DOHH2 (cell line): ENCODE measurements around the gene C2orf76.

ENCODE experiments used
- H3F3A ChIP-seq: fragments of 200-600 bp; sonication (generic), shearing (Covaris generic); 2 replicates; pipeline ENCODE4 v1.6.0; 2016; ENCODE audit warnings: antibody characterized with exemption, mild to moderate bottlenecking; ENCODE audit not compliant: control insufficient read depth, insufficient read depth
- H3K27ac ChIP-seq: fragments of 200-600 bp; sonication (generic); 2 replicates; pipeline ENCODE4 v1.5.1; 2014; ENCODE audit warnings: low read depth, mild to moderate bottlenecking, low read length, moderate library complexity
- H3K27me3 ChIP-seq: fragments of 200-600 bp; sonication (generic); 2 replicates; pipeline ENCODE4 v1.6.1; 2014; ENCODE audit warnings: mild to moderate bottlenecking, low read length, mixed read lengths; ENCODE audit not compliant: control insufficient read depth
- H3K36me3 ChIP-seq: fragments of 200-600 bp; sonication (generic); 2 replicates; pipeline ENCODE4 v1.6.1; 2014; ENCODE audit warnings: mild to moderate bottlenecking, low read length, moderate library complexity, mixed read lengths; ENCODE audit not compliant: control insufficient read depth
- H3K4me1 ChIP-seq: fragments of 200-600 bp; sonication (generic); 2 replicates; pipeline ENCODE4 v1.6.1; 2014; ENCODE audit warnings: mild to moderate bottlenecking, low read length, mixed read lengths; ENCODE audit not compliant: control insufficient read depth
- H3K4me2 ChIP-seq: fragments of 200-600 bp; sonication (generic); 2 replicates; pipeline ENCODE4 v1.6.0; 2014; ENCODE audit warnings: mild to moderate bottlenecking, low read length, moderate library complexity
- H3K4me3 ChIP-seq: fragments of 200-600 bp; sonication (generic); 2 replicates; pipeline ENCODE4 v1.5.1; 2014; ENCODE audit warnings: mild to moderate bottlenecking, low read length, mixed read lengths
- H3K79me2 ChIP-seq: fragments of 200-600 bp; sonication (generic); 2 replicates; pipeline ENCODE4 v1.6.1; 2014; ENCODE audit warnings: mild to moderate bottlenecking, low read length, mixed read lengths; ENCODE audit not compliant: control insufficient read depth
- H3K9me2 ChIP-seq: fragments of 200-600 bp; sonication (generic); replicated peaks from 2 replicates; pipeline ENCODE4 v1.6.1; 2014; ENCODE audit warnings: mild to moderate bottlenecking, low read length, mixed read lengths; ENCODE audit not compliant: control insufficient read depth
- H3K9me3 ChIP-seq: fragments of 200-600 bp; sonication (generic); 2 replicates; pipeline ENCODE4 v1.6.1; 2014; ENCODE audit warnings: antibody characterized with exemption, low read length, mixed read lengths; ENCODE audit not compliant: control insufficient read depth, insufficient read depth
- H4K20me1 ChIP-seq: fragments of 200-600 bp; sonication (generic); 2 replicates; pipeline ENCODE4 v1.6.0; 2014; ENCODE audit warnings: low read depth, mild to moderate bottlenecking, antibody characterized with exemption, low read length, moderate library complexity; ENCODE audit not compliant: control insufficient read depth, insufficient read depth
- CTCF ChIP-seq: fragments of 200-600 bp; sonication (generic); IDR thresholded peaks from one replicate; pipeline ENCODE4 v1.5.1; 2014; ENCODE audit warnings: antibody characterized with exemption, mild to moderate bottlenecking, low read depth, low read length; ENCODE audit not compliant: poor library complexity, severe bottlenecking
- EZH2phosphoT487 ChIP-seq: fragments of 200-600 bp; sonication (generic); IDR thresholded peaks from 2 replicates; pipeline ENCODE4 v1.6.1; 2017; ENCODE audit warnings: borderline replicate concordance, mild to moderate bottlenecking, antibody characterized with exemption, low read length, moderate library complexity, mixed read lengths

Gene C2orf76

GRCh38 chr2:119349289-119349688 is 17.3 kb downstream of the C2orf76 start:
- Histone ChIP-seq H3K9me2 (no peaks in the 10 kb centered on the region), H3K79me2 (peaks cover 4% of the 10 kb centered on the region; the same call in 1 of the 2 replicates), H3K4me1 (peaks cover 46% of the 10 kb centered on the region), H4K20me1 (no peaks in the 10 kb centered on the region), H3K36me3 (no peaks in the 10 kb centered on the region), H3K27me3 (no peaks in the 10 kb centered on the region), H3K9me3 (no peaks in the 10 kb centered on the region), H3K27ac (no peak overlapping the region), H3F3A (peaks cover 9% of the 10 kb centered on the region), H3K4me2 (no peak overlapping the region), H3K4me3 (no peak overlapping the region)
- no peak for TF ChIP-seq EZH2phosphoT487
- TF ChIP-seq CTCF: no peak

GRCh38 chr2:119341684-119342083 is 24.9 kb downstream of the C2orf76 start:
- Histone ChIP-seq H3K27me3 (no peaks in the 10 kb centered on the region), H3K9me3 (no peaks in the 10 kb centered on the region), H3K4me1 (peaks cover 33% of the 10 kb centered on the region), H4K20me1 (no peaks in the 10 kb centered on the region), H3K4me2 (no peak overlapping the region), H3K4me3 (no peak overlapping the region), H3K79me2 (no peaks in the 10 kb centered on the region), H3F3A (peaks cover 7% of the 10 kb centered on the region; the same call in 1 of the 2 replicates), H3K9me2 (no peaks in the 10 kb centered on the region), H3K27ac (no peak overlapping the region), H3K36me3 (no peaks in the 10 kb centered on the region)
- TF ChIP-seq CTCF (no peak), EZH2phosphoT487 (no peak)

- Histone ChIP-seq H4K20me1 (no peaks in the 10 kb centered on the region), H3K9me3 (no peaks in the 10 kb centered on the region), H3K27me3 (no peaks in the 10 kb centered on the region), H3K4me2 (peak overlapping the region; percentile 84), H3K27ac (peak overlapping the region; percentile 81), H3K9me2 (no peaks in the 10 kb centered on the region), H3K4me1 (peaks cover 36% of the 10 kb centered on the region), H3K4me3 (peak overlapping the region; percentile 25; the same call in 1 of the 2 replicates), H3K36me3 (no peaks in the 10 kb centered on the region), H3K79me2 (no peaks in the 10 kb centered on the region), H3F3A (peaks cover 7% of the 10 kb centered on the region; the same call in 1 of the 2 replicates)
- TF ChIP-seq CTCF: no peak
- TF ChIP-seq EZH2phosphoT487: no peak
These were observed 27.1 kb downstream of the C2orf76 start for GRCh38 chr2:119339562-119339923.
